Nephron (organoid): ENCODE measurements around the gene IGF1R.

Experiments
- H3K27ac Mint-ChIP-seq, 3 experiments: 2 replicates each; pipeline ENCODE4 v1.8.0; 2020; ENCODE audit warnings: mixed read lengths in 3 of 3, mild to moderate bottlenecking in 2 of 3, moderate library complexity in 1 of 3
- H3K27me3 Mint-ChIP-seq: 2 replicates; pipeline ENCODE4 v1.8.0; 2021; ENCODE audit warnings: low read depth, mild to moderate bottlenecking, moderate library complexity, mixed read lengths
- H3K36me3 Mint-ChIP-seq: 2 replicates; pipeline ENCODE4 v1.8.0; 2020; ENCODE audit warnings: low read depth, mixed read lengths
- H3K4me1 Mint-ChIP-seq: 2 replicates; pipeline ENCODE4 v1.8.0; 2020; ENCODE audit warnings: mixed read lengths
- H3K4me3 Mint-ChIP-seq, 3 experiments: 2 replicates each; pipeline ENCODE4 v1.8.0; 2020; ENCODE audit warnings: mild to moderate bottlenecking in 3 of 3, mixed read lengths in 3 of 3, moderate library complexity in 2 of 3
- H3K9me3 Mint-ChIP-seq: 2 replicates; pipeline ENCODE4 v1.8.0; 2020; ENCODE audit warnings: mixed read lengths
- TF ChIP-seq, protein P1 (sequence below), 3 experiments: fragments of 200-600 bp; sonication (generic); IDR thresholded peaks; one replicate each; pipeline ENCODE4 v1.5.0; 2021; ENCODE audit warnings: antibody characterized with exemption in 3 of 3; ENCODE audit not compliant: unreplicated experiment in 3 of 3

IGF1R gene

GRCh38 chr15:98786717-98787116 lies 138.4 kb downstream of the IGF1R start:
- Mint-ChIP-seq H3K9me3 (no peaks in the 10 kb centered on the region), H3K27me3 (no peaks in the 10 kb centered on the region), H3K27ac (peak overlapping the region; percentile 44 to 98 (median 92)), H3K4me3 (no peak overlapping the region), H3K36me3 (no peaks in the 10 kb centered on the region), H3K4me1 (peaks cover 68% of the 10 kb centered on the region)
- TF ChIP-seq, protein P1, sequence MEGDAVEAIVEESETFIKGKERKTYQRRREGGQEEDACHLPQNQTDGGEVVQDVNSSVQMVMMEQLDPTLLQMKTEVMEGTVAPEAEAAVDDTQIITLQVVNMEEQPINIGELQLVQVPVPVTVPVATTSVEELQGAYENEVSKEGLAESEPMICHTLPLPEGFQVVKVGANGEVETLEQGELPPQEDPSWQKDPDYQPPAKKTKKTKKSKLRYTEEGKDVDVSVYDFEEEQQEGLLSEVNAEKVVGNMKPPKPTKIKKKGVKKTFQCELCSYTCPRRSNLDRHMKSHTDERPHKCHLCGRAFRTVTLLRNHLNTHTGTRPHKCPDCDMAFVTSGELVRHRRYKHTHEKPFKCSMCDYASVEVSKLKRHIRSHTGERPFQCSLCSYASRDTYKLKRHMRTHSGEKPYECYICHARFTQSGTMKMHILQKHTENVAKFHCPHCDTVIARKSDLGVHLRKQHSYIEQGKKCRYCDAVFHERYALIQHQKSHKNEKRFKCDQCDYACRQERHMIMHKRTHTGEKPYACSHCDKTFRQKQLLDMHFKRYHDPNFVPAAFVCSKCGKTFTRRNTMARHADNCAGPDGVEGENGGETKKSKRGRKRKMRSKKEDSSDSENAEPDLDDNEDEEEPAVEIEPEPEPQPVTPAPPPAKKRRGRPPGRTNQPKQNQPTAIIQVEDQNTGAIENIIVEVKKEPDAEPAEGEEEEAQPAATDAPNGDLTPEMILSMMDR (IDR thresholded peaks at IDR 0.05; ENCODE audit: unreplicated experiment in 3 of 3) = no peak

GRCh38 chr15:98787194-98787593 lies 138.9 kb downstream of the IGF1R start:
- TF ChIP-seq, protein P1 (IDR thresholded peaks at IDR 0.05; ENCODE audit: unreplicated experiment in 3 of 3) = no peak
- H3K4me3 Mint-ChIP-seq = no peak overlapping the region
- H3K4me1 Mint-ChIP-seq = peaks cover 68% of the 10 kb centered on the region
- H3K27me3 Mint-ChIP-seq = no peaks in the 10 kb centered on the region
- H3K27ac Mint-ChIP-seq = peak overlapping the region; percentile 44 to 98 (median 92)
- H3K9me3 Mint-ChIP-seq = no peaks in the 10 kb centered on the region
- no peaks in the 10 kb centered on the region for H3K36me3 Mint-ChIP-seq

GRCh38 chr15:98787936-98788757 lies 139.8 kb downstream of the IGF1R start:
- Mint-ChIP-seq H3K4me3 (no peak overlapping the region), H3K27me3 (no peaks in the 10 kb centered on the region), H3K9me3 (no peaks in the 10 kb centered on the region), H3K4me1 (peaks cover 74% of the 10 kb centered on the region), H3K27ac (peak overlapping the region; percentile 3 to 98 (median 80)), H3K36me3 (no peaks in the 10 kb centered on the region)
- TF ChIP-seq, protein P1 (IDR thresholded peaks at IDR 0.05; ENCODE audit: unreplicated experiment in 3 of 3) = no peak

GRCh38 chr15:98789020-98789419 lies 140.7 kb downstream of the IGF1R start:
- no peaks in the 10 kb centered on the region for H3K9me3 Mint-ChIP-seq
- H3K4me1 Mint-ChIP-seq = peaks cover 73% of the 10 kb centered on the region
- H3K27me3 Mint-ChIP-seq = no peaks in the 10 kb centered on the region
- H3K36me3 Mint-ChIP-seq = no peaks in the 10 kb centered on the region
- H3K4me3 Mint-ChIP-seq = no peak overlapping the region
- peak overlapping the region; percentile 3 to 98 (median 80) for H3K27ac Mint-ChIP-seq
- TF ChIP-seq, protein P1 (IDR thresholded peaks at IDR 0.05; ENCODE audit: unreplicated experiment in 3 of 3) = no peak

- no peaks in the 10 kb centered on the region for H3K9me3 Mint-ChIP-seq
- TF ChIP-seq, protein P1 (IDR thresholded peaks at IDR 0.05; ENCODE audit: unreplicated experiment in 3 of 3) = no peak
- H3K4me3 Mint-ChIP-seq = no peak overlapping the region
- H3K4me1 Mint-ChIP-seq = peaks cover 77% of the 10 kb centered on the region
- H3K27me3 Mint-ChIP-seq = no peaks in the 10 kb centered on the region
- no peaks in the 10 kb centered on the region for H3K36me3 Mint-ChIP-seq
- H3K27ac Mint-ChIP-seq = no peak overlapping the region
Observed at GRCh38 chr15:98790270-98790669, 141.9 kb downstream of the IGF1R start.
